GM12874 (cell line): Measurements from ENCODE around the gene MLXIPL.

Experiments used
- TF ChIP-seq, protein P1 (sequence below): IDR thresholded peaks from 2 replicates; pipeline ENCODE4 v1.5.1; 2011; ENCODE audit warnings: low read depth, mild to moderate bottlenecking, control low read depth, low read length, moderate library complexity; ENCODE audit not compliant: insufficient read depth

Gene MLXIPL

DNA sequence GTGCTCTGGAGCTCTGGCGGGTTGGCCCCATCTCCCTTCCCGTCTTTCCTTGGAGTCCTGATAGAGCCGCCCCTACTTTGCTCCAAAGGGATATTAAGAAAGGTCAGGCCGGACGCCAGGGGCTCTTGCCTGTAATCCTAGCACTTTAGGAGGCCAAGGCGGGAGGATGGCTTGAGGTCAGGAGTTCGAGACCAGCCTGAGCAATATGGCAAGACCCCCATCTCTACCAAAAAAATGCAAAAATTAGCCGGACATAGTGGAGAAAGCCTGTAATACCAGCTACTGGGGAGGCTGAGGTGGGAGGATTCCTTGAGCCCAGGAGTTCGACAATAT, 313 bp upstream of the MLXIPL start:
- TF ChIP-seq, protein P1, sequence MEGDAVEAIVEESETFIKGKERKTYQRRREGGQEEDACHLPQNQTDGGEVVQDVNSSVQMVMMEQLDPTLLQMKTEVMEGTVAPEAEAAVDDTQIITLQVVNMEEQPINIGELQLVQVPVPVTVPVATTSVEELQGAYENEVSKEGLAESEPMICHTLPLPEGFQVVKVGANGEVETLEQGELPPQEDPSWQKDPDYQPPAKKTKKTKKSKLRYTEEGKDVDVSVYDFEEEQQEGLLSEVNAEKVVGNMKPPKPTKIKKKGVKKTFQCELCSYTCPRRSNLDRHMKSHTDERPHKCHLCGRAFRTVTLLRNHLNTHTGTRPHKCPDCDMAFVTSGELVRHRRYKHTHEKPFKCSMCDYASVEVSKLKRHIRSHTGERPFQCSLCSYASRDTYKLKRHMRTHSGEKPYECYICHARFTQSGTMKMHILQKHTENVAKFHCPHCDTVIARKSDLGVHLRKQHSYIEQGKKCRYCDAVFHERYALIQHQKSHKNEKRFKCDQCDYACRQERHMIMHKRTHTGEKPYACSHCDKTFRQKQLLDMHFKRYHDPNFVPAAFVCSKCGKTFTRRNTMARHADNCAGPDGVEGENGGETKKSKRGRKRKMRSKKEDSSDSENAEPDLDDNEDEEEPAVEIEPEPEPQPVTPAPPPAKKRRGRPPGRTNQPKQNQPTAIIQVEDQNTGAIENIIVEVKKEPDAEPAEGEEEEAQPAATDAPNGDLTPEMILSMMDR = no peak

DNA sequence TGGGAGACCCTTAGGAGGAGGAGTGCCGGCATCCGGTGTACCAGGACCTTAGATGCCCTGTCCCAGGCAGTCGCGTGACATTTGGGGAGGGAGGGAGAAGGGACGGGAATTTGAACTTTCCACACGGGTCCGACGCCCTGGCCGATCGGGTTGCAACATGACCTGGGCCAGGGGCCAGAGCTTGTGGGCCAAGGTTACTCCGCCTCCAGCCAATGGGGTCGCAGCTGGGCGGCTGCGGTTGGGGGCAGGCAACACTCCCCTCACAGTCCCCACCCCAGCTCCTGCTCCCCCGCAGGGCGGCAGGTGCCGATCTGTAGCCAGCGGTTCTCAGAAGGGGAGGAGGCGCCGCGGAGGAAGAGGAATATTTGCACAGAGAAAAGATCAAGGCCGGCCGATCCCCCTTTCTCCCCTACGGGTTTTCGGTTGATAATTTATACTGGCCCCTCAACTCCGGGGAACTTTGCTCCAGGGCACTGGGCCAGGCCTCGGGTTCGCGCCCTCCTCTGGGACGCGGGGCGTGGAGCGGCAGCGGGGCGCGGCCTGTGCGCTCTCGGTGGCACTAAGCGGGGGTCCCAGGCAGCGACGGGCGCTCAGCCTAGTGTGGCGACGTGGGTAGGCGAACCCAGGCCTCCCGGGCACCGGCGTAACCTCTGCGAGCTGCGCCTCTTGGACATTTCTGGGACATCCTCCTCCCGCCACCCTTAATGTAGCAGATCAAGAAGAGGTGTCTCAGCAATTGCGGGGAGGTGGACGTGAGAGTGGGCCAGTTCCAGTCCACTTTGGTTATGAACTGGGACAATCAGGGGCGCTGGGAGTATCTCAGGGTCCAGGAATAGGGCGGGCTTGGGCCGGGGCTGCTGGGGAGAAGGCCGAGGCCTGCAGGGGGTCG, 1.2 kb downstream of the MLXIPL start:
- TF ChIP-seq, protein P1 = no peak

GRCh38 chr7:73622527-73622908, 1.8 kb downstream of the MLXIPL start:
- TF ChIP-seq, protein P1 = no peak

GRCh38 chr7:73621168-73622063, 2.9 kb downstream of the MLXIPL start:
- TF ChIP-seq, protein P1 = no peak

DNA sequence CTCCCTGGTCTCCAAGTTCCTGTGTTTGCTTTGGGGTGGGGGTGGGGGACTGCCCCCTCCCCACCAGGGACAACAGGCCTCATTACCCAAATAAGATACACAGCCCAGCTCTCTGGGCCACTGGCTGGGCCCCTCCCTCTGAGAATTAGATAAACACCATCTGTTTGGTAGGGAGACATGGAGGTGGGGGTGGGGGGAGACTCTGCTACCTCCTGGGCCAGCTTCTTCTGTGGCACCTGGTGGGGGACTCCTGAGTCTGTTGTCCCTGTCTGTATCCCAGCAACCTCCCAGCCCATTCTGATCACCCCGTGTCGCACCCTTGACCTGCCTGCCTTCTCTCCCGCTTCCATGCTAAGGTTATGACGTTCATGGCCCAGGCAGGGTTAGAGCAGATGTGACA, 5.8 kb downstream of the MLXIPL start:
- TF ChIP-seq, protein P1 = no peak

GRCh38 chr7:73615886-73616285, 8.4 kb downstream of the MLXIPL start:
- TF ChIP-seq, protein P1 = no peak
